Tongue (tissue), 2 donors: ENCODE measurements around the gene USH1C. TPM values are rescaled to one million over a fixed set of nuclear protein-coding genes. Genes with fewer than 3 reads are reported as not detected.

Experiments used
- DNase-seq: peaks from one replicate; pipeline ENCODE4 v3.0.0-alpha.2; 2015
- total RNA-seq: library from RNA; depleted of rRNA; stranded (reverse); fragments of >200 nt; gene quantifications from one replicate; pipeline ENCODE4 v1.2.3, GENCODE V29; 2014

The USH1C gene
- total RNA-seq, 1 donor from 2014 or later, result 4.3 TPM

- DNase-seq, result no peak
Measured at GRCh38 chr11:17547051-17547577, 2.9 kb upstream of the USH1C start, which contains the start of gene OTOG. TSS of gene OTOG (plus strand) at chr11:17547259. CDS start at chr11:17547373, 114 bp downstream.

DNA sequence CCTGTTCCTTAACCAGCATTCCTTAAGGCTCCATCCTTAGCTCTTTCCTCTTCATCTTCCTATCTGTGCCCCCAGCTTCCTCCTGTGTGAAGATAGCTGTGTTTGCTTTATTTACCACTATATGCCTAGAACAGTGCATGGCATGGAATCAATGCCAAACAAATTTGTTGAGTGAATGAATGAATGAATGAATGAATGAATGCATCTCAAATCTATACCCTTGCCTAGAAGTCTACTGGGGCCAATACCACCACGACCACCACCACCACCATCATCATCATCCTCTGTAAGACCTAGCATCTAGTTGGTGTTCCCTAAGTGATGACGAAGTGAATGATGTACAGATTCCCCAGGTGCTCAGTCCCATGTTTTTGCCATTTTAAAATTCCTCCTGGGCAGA is 2.0 kb upstream of the USH1C start:
- DNase-seq, result no peak

DNA sequence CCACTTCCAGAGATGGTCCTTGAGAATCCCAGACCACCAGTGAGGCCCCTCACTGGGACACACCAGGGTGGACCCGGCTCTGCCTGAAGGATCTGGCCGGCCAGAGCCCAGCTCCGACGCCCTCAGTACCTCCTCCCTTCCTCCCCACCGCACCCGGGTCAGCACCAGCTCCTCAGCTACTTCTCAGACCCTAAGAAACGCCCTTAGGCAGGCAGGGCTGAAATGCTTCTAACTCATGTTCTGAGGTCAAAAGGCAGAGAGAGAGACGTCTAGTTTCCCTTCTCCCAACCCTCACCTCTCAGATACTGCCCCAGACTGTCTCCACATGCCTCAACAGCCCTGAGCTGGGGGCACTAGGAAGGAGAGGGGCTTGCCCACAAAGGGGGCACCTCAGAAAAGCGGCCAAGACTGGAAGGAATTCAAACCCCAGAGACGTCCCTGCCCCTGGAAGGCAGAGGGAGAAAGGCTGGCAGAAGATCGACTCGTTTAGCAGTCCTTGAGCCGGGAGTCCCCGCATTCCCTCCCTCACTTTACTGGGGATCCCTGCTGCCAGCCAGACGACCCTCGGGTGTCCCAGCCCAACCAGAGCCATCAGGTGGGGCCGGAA is 539 bp downstream of the USH1C start:
- no peak for DNase-seq

DNA sequence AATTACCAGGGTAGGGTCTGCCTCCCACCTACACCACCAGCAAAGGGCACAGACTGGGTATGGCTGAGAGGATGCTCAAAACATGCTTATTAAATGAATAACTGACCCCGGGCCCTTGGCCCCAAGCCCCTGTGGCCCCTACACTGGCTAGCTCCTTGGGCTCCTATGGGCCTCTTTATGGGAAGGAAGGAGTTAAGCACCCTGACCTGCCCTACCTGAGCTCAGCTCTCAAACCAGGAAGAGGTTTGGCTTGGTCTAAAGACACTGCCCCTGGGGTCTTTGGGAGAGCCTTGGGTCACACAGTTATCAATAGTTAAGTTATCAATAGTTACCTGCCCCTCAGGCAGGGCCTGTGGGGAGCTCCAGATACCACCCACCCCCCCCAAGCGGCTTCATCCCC is 1.2 kb downstream of the USH1C start:
- DNase-seq, result no peak

- no peak for DNase-seq
Measured at GRCh38 chr11:17542249-17542648, 2.0 kb downstream of the USH1C start.

GRCh38 chr11:17541330-17541885 is 2.8 kb downstream of the USH1C start:
- no peak for DNase-seq

- no peak for DNase-seq
Measured at GRCh38 chr11:17540807-17541206, 3.4 kb downstream of the USH1C start.

GRCh38 chr11:17538731-17539130 is 5.5 kb downstream of the USH1C start:
- DNase-seq, result no peak

- no peak for DNase-seq
Measured at GRCh38 chr11:17538054-17538453, 6.2 kb downstream of the USH1C start.

GRCh38 chr11:17537261-17537660 is 7.0 kb downstream of the USH1C start:
- no peak for DNase-seq

- no peak for DNase-seq
Measured at GRCh38 chr11:17535488-17535887, 8.7 kb downstream of the USH1C start.

GRCh38 chr11:17533778-17534415 is 10.3 kb downstream of the USH1C start:
- DNase-seq, result no peak

GRCh38 chr11:17533341-17533740 is 10.9 kb downstream of the USH1C start:
- DNase-seq, result no peak

DNA sequence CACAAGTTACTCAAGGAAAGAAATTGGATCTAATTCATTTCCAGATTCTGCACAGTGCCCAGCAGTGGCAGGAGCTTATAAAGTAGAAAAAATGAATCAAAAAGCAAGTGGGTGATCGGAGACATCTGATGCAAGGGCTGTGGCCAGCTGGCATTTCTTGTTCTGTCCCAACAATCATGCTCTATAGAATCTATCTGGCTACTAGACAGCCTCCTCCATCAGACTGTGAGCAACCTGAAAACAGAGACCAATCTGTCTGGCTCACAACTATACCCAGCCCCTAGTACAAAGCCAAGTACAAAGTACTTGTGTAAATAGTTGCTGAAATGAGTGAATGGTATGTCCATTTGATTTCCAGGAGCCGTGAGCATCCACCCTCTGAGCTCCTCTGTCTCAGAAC is 11.4 kb downstream of the USH1C start:
- DNase-seq, result no peak

GRCh38 chr11:17531636-17532113 is 12.5 kb downstream of the USH1C start:
- peak; percentile 42 for DNase-seq

- DNase-seq, result no peak
Measured at GRCh38 chr11:17531071-17531600, 13.1 kb downstream of the USH1C start.

DNA sequence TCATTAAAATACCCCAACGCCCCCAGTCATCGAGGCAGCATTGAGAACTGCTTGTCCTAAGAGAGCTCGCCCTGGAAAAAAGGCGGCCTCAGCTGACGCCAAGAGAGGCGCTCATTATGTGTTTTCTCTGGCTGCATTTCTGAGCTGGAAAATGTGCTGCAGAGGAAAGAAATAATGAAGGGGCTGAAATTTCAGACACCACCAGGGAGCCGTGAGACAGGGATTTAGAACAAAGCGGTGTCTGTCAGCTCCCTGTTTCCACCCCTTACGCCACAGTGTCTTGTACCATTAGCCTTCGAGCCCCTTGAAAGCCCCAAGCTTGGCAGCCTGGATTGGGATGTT is 14.4 kb downstream of the USH1C start:
- DNase-seq, result peak; percentile 84

- DNase-seq, result peak; percentile 87
Measured at GRCh38 chr11:17528906-17529843, 15.0 kb downstream of the USH1C start.

DNA sequence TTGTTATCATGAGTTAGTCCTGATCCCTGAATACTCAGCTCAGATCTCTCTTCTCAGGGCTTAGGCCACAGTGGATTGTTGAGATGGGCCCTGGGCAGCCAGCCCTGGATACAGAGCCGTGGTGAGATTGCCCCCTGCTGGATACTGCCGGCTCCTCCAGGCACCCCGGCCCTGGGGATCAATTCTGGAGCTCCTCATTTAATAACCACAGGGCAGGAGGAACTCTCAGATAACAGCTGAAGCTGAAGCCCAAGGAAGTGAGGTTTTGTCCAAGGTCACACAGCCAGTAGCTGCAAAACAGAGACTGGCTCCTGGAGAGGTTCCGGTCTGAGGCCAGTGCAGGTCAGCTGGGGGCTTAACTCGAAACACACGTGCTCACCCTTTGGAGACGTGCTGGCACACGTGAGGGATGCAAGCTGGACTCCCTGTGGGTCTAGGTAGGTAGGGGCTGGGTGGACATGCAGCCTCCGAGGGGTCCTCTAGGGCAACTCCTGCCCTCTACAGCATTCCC is 16.0 kb downstream of the USH1C start:
- peak; percentile 69 for DNase-seq

- DNase-seq, result no peak
Measured at GRCh38 chr11:17527628-17527995, 16.6 kb downstream of the USH1C start.

- DNase-seq, result no peak
Measured at GRCh38 chr11:17526931-17527627, 17.1 kb downstream of the USH1C start.
